Measurements from ENCODE around the gene FBXL13. TPM values are rescaled to one million over a fixed set of nuclear protein-coding genes. Genes with fewer than 3 reads are reported as not detected.

Gene FBXL13
- total RNA-seq, 3 donors from 2014 or later (not counting 1 experiment from before 2014, with no cell fraction given) = 0.70 to 0.89 (median 0.85) TPM

DNA sequence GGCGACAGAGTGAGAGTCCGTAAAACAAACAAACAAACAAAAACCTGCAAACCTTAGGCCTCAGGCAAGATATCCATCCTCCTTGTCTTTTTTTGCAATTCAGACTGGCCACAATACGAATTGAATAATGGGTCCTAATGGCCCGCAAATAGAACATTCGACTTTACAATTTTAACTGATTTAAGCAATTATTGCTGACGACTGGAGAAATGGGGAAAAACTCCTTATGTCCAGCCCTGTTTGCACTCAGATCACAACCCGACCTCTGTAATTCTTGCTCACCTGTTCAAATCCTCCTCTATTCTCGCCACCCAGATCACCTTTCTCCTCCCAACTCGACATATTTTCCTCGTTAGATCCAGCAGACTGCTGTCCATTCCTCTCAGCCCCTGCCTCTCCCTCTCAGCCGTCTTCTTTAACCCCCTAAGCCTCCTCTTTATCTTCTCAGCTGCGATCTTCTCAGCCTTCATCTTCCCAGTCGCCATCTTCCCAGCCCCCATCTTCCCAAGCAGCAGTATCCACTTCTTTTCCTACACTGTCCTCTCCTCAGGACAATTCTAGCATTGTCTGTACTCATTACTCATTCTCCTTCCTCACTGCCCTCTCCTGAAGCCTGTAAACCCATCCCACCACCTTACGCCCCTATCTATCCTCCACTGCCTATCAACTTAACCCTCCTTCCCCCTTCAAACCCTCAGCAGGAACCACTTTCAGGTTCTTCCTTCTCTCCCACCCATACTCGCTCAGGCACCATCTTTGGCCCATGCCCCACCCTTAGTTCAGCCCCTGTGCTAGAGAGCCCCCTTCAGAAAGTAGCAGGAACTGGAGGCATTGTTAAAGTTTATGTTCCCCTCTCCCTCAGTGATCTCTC is 100.0 kb downstream of the FBXL13 start:
- no peaks in the 10 kb centered on the region for H3K27me3 ChIP-seq (ENCODE audit: control insufficient read depth, insufficient read depth, low read length)
- intact Hi-C loops (cut with micrococcal nuclease) = no loop called here
- no peak overlapping the region for H3K27ac ChIP-seq (ENCODE audit: low read length)
- H3K9me3 ChIP-seq (ENCODE audit: control insufficient read depth, insufficient read depth, low read length) = no peaks in the 10 kb centered on the region
- H3K9me3 Mint-ChIP-seq = no peaks in the 10 kb centered on the region
- no peak overlapping the region for H3K4me3 Mint-ChIP-seq
- ATAC-seq = no peak
- H3K27ac Mint-ChIP-seq = no peak overlapping the region
- H3K36me3 Mint-ChIP-seq = no peaks in the 10 kb centered on the region
- H3K4me3 ChIP-seq (ENCODE audit: low read length) = no peak overlapping the region
- DNase-seq = no peak
- H3K27me3 Mint-ChIP-seq (ENCODE audit: low read depth in 2 of 2) = peaks cover 6 to 7% of the 10 kb centered on the region in 2 donors
- no peaks in the 10 kb centered on the region for H3K36me3 ChIP-seq (ENCODE audit: control insufficient read depth, insufficient read depth, low read length)
- WGBS (ENCODE audit: insufficient coverage) = 87% methylated on average over 15 of the region's 15 CpGs
- H3K4me1 Mint-ChIP-seq = no peaks in the 10 kb centered on the region
- H3K4me1 ChIP-seq (ENCODE audit: control insufficient read depth, insufficient read depth, low read length) = no peaks in the 10 kb centered on the region
- TF ChIP-seq, protein P1, sequence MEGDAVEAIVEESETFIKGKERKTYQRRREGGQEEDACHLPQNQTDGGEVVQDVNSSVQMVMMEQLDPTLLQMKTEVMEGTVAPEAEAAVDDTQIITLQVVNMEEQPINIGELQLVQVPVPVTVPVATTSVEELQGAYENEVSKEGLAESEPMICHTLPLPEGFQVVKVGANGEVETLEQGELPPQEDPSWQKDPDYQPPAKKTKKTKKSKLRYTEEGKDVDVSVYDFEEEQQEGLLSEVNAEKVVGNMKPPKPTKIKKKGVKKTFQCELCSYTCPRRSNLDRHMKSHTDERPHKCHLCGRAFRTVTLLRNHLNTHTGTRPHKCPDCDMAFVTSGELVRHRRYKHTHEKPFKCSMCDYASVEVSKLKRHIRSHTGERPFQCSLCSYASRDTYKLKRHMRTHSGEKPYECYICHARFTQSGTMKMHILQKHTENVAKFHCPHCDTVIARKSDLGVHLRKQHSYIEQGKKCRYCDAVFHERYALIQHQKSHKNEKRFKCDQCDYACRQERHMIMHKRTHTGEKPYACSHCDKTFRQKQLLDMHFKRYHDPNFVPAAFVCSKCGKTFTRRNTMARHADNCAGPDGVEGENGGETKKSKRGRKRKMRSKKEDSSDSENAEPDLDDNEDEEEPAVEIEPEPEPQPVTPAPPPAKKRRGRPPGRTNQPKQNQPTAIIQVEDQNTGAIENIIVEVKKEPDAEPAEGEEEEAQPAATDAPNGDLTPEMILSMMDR (IDR thresholded peaks at IDR 0.05) = no peak

- Mint-ChIP-seq H3K27me3 (ENCODE audit: low read depth in 2 of 2) (peaks cover 6 to 7% of the 10 kb centered on the region in 2 donors), H3K27ac (no peak overlapping the region), H3K9me3 (no peaks in the 10 kb centered on the region), H3K36me3 (no peaks in the 10 kb centered on the region), H3K4me3 (no peak overlapping the region), H3K4me1 (no peaks in the 10 kb centered on the region)
- Histone ChIP-seq H3K27me3 (ENCODE audit: control insufficient read depth, insufficient read depth, low read length) (no peaks in the 10 kb centered on the region), H3K9me3 (ENCODE audit: control insufficient read depth, insufficient read depth, low read length) (no peaks in the 10 kb centered on the region), H3K27ac (ENCODE audit: low read length) (no peak overlapping the region), H3K36me3 (ENCODE audit: control insufficient read depth, insufficient read depth, low read length) (no peaks in the 10 kb centered on the region), H3K4me1 (ENCODE audit: control insufficient read depth, insufficient read depth, low read length) (no peaks in the 10 kb centered on the region), H3K4me3 (ENCODE audit: low read length) (no peak overlapping the region)
- WGBS (ENCODE audit: insufficient coverage) = 94% methylated on average over 23 of the region's 23 CpGs
- no peak for ATAC-seq
- intact Hi-C loops (cut with micrococcal nuclease) = no loop called here
- TF ChIP-seq, protein P1 (IDR thresholded peaks at IDR 0.05) = no peak
- no peak for DNase-seq
Observed at GRCh38 chr7:102973096-102973802, 101.3 kb downstream of the FBXL13 start.

DNA sequence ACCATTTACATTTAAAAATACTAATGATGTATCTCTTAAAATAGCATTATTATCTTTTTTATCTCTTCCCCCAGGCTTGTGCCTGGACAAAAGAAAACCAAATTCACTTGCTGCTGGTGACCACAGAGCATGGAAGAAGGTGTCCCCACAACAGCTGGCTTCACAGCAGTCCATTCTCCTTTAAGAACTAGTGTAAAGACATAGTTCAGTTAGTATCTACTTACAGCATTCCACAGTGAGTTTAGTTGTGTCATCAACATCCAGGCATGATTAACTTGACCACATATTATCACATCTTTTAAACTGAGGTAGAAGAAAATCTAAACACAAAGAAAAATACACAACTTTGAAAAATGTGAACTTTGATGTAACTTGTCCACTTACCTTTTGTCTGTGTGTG is 106.8 kb downstream of the FBXL13 start:
- H3K36me3 Mint-ChIP-seq = no peaks in the 10 kb centered on the region

More for the DNA sequence above, 106.8 kb downstream of the FBXL13 start:
- Histone ChIP-seq H3K4me1 (ENCODE audit: control insufficient read depth, insufficient read depth, low read length) (no peaks in the 10 kb centered on the region), H3K27me3 (ENCODE audit: control insufficient read depth, insufficient read depth, low read length) (no peaks in the 10 kb centered on the region), H3K36me3 (ENCODE audit: control insufficient read depth, insufficient read depth, low read length) (no peaks in the 10 kb centered on the region), H3K9me3 (ENCODE audit: control insufficient read depth, insufficient read depth, low read length) (no peaks in the 10 kb centered on the region), H3K27ac (ENCODE audit: low read length) (no peak overlapping the region), H3K4me3 (ENCODE audit: low read length) (no peak overlapping the region)
- no peak for DNase-seq
- Mint-ChIP-seq H3K4me1 (no peaks in the 10 kb centered on the region), H3K27me3 (ENCODE audit: low read depth in 2 of 2) (no peaks in the 10 kb centered on the region), H3K4me3 (no peak overlapping the region), H3K9me3 (no peaks in the 10 kb centered on the region), H3K27ac (no peak overlapping the region)
- intact Hi-C loops (cut with micrococcal nuclease) = no loop called here
- no peak for ATAC-seq
- TF ChIP-seq, protein P1 (IDR thresholded peaks at IDR 0.05) = no peak
